Right atrium auricular region (tissue), 2 donors: ENCODE data around the gene SPINK13. TPM values are rescaled to one million over a fixed set of nuclear protein-coding genes. Genes with fewer than 3 reads are reported as not detected.
A peak's percentile ranks its signal among the peaks of the same experiment; 100 is the strongest.
"Not testable (repeated sequence)": the region's sequence is repeated elsewhere in the genome, so short reads cannot be mapped to it uniquely, and the experiment has no call there.

Source experiments
- DNase-seq: peaks from one replicate; pipeline ENCODE4 v3.0.0-alpha.2; 2019; ENCODE audit warnings: low spot score
- H3K27ac ChIP-seq, 2 donors: fragments of 200-600 bp; sonication (generic); 1 replicate in 1 of 2; 2 replicates in 1 of 2; pipeline ENCODE4 v1.5.1; 2016 to 2019
- H3K27me3 ChIP-seq, 2 donors: fragments of 200-600 bp; sonication (generic); one replicate each; pipeline versions ENCODE4 v1.5.1 to v1.6.0; 2017 to 2019
- H3K36me3 ChIP-seq: fragments of 200-600 bp; sonication (generic); one replicate; pipeline ENCODE4 v1.5.1; 2016
- H3K4me1 ChIP-seq, 2 donors: fragments of 200-600 bp; sonication (generic); one replicate each; pipeline versions ENCODE4 v1.5.1 to v1.6.0; 2017 to 2019
- H3K4me3 ChIP-seq, 2 donors: fragments of 200-600 bp; sonication (generic); 1 replicate in 1 of 2; 2 replicates in 1 of 2; pipeline ENCODE4 v1.5.1; 2017 to 2019; ENCODE audit warnings: mild to moderate bottlenecking in 1 of 2, moderate library complexity in 1 of 2
- H3K9me3 ChIP-seq, 2 donors: fragments of 200-600 bp; sonication (generic); one replicate each; pipeline ENCODE4 v1.5.1; 2019
- total RNA-seq, 2 donors: library from RNA; depleted of rRNA; stranded (reverse); fragments of >200 nt; gene quantifications; one replicate each; pipeline ENCODE4 v1.1.0, GENCODE V29; 2016
- TF ChIP-seq, protein P1 (sequence below), 2 donors: fragments of 200-600 bp; sonication (generic); IDR thresholded peaks; one replicate each; pipeline ENCODE4 v1.5.1; 2019; ENCODE audit warnings: antibody characterized with exemption in 2 of 2

The SPINK13 gene
- total RNA-seq, 2 donors from 2014 or later, result not detected

DNA sequence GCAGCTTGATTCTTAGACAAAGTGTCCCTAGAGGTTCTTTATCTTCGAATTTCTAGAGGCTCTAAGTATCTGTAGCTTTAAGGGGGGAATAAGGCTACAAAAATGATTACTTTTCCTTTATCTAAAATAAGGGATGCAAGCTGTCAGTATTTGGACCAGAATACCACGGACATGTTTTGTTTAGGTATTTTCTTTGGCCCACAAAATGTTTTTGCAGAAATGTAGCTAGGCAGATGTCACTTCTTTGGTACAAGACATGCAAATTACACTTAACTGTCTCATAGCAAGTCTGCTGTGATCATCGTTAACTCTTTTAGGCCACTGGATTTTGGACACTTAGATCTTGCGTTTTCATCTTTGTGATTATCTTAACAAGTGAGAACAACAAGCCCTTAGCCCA is 46.1 kb downstream of the SPINK13 start:
- DNase-seq, result no peak
- no peaks in the 10 kb centered on the region for H3K9me3 ChIP-seq
- H3K27ac ChIP-seq, result peak overlapping the region in 1 of 2 donors; percentile 1
- H3K4me1 ChIP-seq, result no peaks in the 10 kb centered on the region
- H3K27me3 ChIP-seq, result no peaks in the 10 kb centered on the region
- no peaks in the 10 kb centered on the region for H3K36me3 ChIP-seq
- H3K4me3 ChIP-seq, result no peak overlapping the region
- TF ChIP-seq, protein P1, sequence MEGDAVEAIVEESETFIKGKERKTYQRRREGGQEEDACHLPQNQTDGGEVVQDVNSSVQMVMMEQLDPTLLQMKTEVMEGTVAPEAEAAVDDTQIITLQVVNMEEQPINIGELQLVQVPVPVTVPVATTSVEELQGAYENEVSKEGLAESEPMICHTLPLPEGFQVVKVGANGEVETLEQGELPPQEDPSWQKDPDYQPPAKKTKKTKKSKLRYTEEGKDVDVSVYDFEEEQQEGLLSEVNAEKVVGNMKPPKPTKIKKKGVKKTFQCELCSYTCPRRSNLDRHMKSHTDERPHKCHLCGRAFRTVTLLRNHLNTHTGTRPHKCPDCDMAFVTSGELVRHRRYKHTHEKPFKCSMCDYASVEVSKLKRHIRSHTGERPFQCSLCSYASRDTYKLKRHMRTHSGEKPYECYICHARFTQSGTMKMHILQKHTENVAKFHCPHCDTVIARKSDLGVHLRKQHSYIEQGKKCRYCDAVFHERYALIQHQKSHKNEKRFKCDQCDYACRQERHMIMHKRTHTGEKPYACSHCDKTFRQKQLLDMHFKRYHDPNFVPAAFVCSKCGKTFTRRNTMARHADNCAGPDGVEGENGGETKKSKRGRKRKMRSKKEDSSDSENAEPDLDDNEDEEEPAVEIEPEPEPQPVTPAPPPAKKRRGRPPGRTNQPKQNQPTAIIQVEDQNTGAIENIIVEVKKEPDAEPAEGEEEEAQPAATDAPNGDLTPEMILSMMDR (IDR thresholded peaks at IDR 0.05), result no peak

DNA sequence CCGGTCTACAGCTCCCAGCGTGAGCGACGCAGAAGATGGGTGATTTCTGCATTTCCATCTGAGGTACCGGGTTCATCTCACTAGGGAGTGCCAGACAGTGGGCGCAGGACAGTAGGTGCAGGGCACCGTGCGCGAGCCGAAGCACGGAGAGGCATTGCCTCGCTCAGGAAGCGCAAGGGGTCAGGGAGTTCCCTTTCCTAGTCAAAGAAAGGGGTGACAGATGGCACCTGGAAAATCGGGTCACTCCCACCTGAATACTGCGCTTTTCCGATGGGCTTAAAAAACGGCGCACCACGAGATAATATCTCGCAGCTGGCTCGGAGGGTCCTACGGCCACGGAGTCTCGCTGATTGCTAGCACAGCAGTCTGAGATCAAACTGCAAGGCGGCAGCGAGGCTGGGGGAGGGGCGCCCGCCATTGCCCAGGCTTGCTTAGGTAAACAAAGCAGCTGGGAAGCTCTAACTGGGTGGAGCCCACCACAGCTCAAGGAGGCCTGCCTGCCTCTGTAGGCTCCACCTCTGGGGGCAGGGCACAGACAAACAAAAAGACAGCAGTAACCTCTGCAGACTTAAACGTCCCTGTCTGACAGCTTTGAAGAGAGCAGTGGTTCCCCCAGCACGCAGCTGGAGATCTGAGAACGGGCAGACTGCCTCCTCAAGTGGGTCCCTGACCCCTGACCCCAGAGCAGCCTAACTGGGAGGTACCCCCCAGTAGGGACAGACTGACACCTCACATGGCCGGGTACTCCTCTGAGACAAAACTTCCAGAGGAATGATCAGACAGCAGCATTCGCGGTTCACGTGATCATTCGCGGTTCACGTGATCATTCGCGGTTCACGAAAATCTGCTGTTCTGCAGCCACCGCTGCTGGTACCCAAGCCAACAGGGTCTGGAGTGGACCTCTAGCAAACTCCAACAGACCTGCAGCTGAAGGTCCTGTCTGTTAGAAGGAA is 51.7 kb downstream of the SPINK13 start:
- H3K36me3 ChIP-seq, H3K4me1 ChIP-seq, DNase-seq, H3K9me3 ChIP-seq, H3K27me3 ChIP-seq: not testable (repeated sequence)
- Histone ChIP-seq H3K27ac (peak overlapping the region in 1 of 2 donors; percentile 16), H3K4me3 (peak overlapping the region in 1 of 2 donors; percentile 50)

GRCh38 chr5:148333262-148333849 is 64.8 kb downstream of the SPINK13 start:
- no peaks in the 10 kb centered on the region for H3K9me3 ChIP-seq
- TF ChIP-seq, protein P1 (IDR thresholded peaks at IDR 0.05), result no peak
- no peak overlapping the region for H3K4me3 ChIP-seq
- DNase-seq, result no peak
- H3K27ac ChIP-seq, result no peak overlapping the region
- no peaks in the 10 kb centered on the region for H3K27me3 ChIP-seq
- no peaks in the 10 kb centered on the region for H3K36me3 ChIP-seq
- no peaks in the 10 kb centered on the region for H3K4me1 ChIP-seq

- no peak within 1 kb of the TSS for H3K27ac ChIP-seq
- DNase-seq, result no peak
- TF ChIP-seq, protein P1 (IDR thresholded peaks at IDR 0.05), result no peak
- H3K4me1 ChIP-seq, result no peaks in the 10 kb centered on the region
- no peaks in the 10 kb centered on the region for H3K9me3 ChIP-seq
- H3K36me3 ChIP-seq, result no peaks in the 10 kb centered on the region
- no peak within 1 kb of the TSS for H3K4me3 ChIP-seq
- H3K27me3 ChIP-seq, result no peaks in the 10 kb centered on the region
Observed at GRCh38 chr5:148335259-148335658, 66.7 kb downstream of the SPINK13 start, which contains the start of gene SPINK9. Gene SPINK9, plus strand, starts transcription at chr5:148335559. Its CDS starts 55 bp downstream, at chr5:148335614.

Other genes starting within 250 kb of the SPINK13 start
- gene SPINK5, start 204.8 kb upstream of the SPINK13 start, total RNA-seq, result 1 to 10 TPM; 1.8 to 2.3 TPM
- gene SPINK14, start 100.2 kb upstream of the SPINK13 start, total RNA-seq, result not detected
- not detected for gene SPINK6, start 65.8 kb upstream of the SPINK13 start, total RNA-seq
- gene MARCOL, start 30.3 kb upstream of the SPINK13 start, total RNA-seq, result not detected
- gene SPINK7, start 43.6 kb downstream of the SPINK13 start, total RNA-seq, result not detected
- not detected for gene SPINK9, start 66.8 kb downstream of the SPINK13 start, total RNA-seq
- gene FBXO38, start 115.2 kb downstream of the SPINK13 start, total RNA-seq, result 10 to 100 TPM; 32.2 to 36.7 TPM